Osteoblast (primary cell): ENCODE data around the gene MACROD2. TPM values are rescaled to one million over a fixed set of nuclear protein-coding genes. Genes with fewer than 3 reads are reported as not detected.

Experiments
- DNase-seq: peaks from one replicate; pipeline ENCODE4 v3.0.0; 2011; ENCODE audit warnings: low spot score, mixed read lengths; ENCODE audit not compliant: insufficient read length; ENCODE audit errors: missing footprints
- H2AFZ ChIP-seq: 2 replicates; pipeline ENCODE4 v1.6.0; 2011; ENCODE audit warnings: mild to moderate bottlenecking, low read length
- H3K27ac ChIP-seq: 2 replicates; pipeline ENCODE4 v1.5.1; 2011; ENCODE audit warnings: mild to moderate bottlenecking, low read depth, low read length, moderate library complexity
- H3K27me3 ChIP-seq: 2 replicates; pipeline ENCODE4 v1.6.0; 2012; ENCODE audit warnings: mild to moderate bottlenecking, control low read depth, inconsistent platforms, low read length, moderate library complexity; ENCODE audit not compliant: insufficient read depth
- H3K36me3 ChIP-seq: 2 replicates; pipeline ENCODE4 v1.5.1; 2011; ENCODE audit warnings: mild to moderate bottlenecking, low read length, control low read depth, moderate library complexity; ENCODE audit not compliant: insufficient read depth
- H3K4me1 ChIP-seq: 2 replicates; pipeline ENCODE4 v1.5.1; 2011; ENCODE audit warnings: mild to moderate bottlenecking, low read length, control low read depth, moderate library complexity; ENCODE audit not compliant: insufficient read depth
- H3K4me2 ChIP-seq: 2 replicates; pipeline ENCODE4 v1.6.0; 2011; ENCODE audit warnings: mild to moderate bottlenecking, low read length; ENCODE audit not compliant: insufficient read depth
- H3K4me3 ChIP-seq: fragments of 200-600 bp; sonication (generic); 3 replicates; pipeline ENCODE4 v1.5.1; 2012; ENCODE audit warnings: mild to moderate bottlenecking, low read length, inconsistent platforms; ENCODE audit not compliant: insufficient read depth
- H3K79me2 ChIP-seq: 2 replicates; pipeline ENCODE4 v1.6.0; 2012; ENCODE audit warnings: mild to moderate bottlenecking, low read length, control low read depth, inconsistent platforms; ENCODE audit not compliant: insufficient read depth
- H3K9me3 ChIP-seq: 2 replicates; pipeline ENCODE4 v1.5.1; 2011; ENCODE audit warnings: low read depth, low read length, control low read depth
- H4K20me1 ChIP-seq: 2 replicates; pipeline ENCODE4 v1.6.0; 2012; ENCODE audit warnings: mild to moderate bottlenecking, low read length, control low read depth; ENCODE audit not compliant: insufficient read depth
- CTCF ChIP-seq: IDR thresholded peaks from 2 replicates; pipeline ENCODE4 v1.5.1; 2011; ENCODE audit warnings: mild to moderate bottlenecking, low read depth, low read length, moderate library complexity; ENCODE audit errors: extremely low read depth
- total RNA-seq: library from RNA; depleted of rRNA; stranded (reverse); fragments of >200 nt; gene quantifications from 2 replicates; pipeline ENCODE4 v1.2.3, GENCODE V29; 2012

Gene MACROD2
- total RNA-seq, 1 donor = 4.0 TPM

- Histone ChIP-seq H3K4me2 (no peak overlapping the region), H2AFZ (no peak overlapping the region), H3K9me3 (no peaks in the 10 kb centered on the region), H3K27me3 (no peaks in the 10 kb centered on the region), H3K79me2 (no peaks in the 10 kb centered on the region), H3K4me3 (no peak overlapping the region), H3K4me1 (no peaks in the 10 kb centered on the region), H3K27ac (no peak overlapping the region), H4K20me1 (no peaks in the 10 kb centered on the region), H3K36me3 (no peaks in the 10 kb centered on the region)
- no peak for TF ChIP-seq CTCF
- DNase-seq = no peak
Observed at GRCh38 chr20:14536738-14537137, 541.4 kb downstream of the MACROD2 start.

GRCh38 chr20:14538433-14538832 is 543.1 kb downstream of the MACROD2 start:
- Histone ChIP-seq H4K20me1 (no peaks in the 10 kb centered on the region), H3K4me2 (no peak overlapping the region), H3K9me3 (no peaks in the 10 kb centered on the region), H3K4me3 (no peak overlapping the region), H2AFZ (no peak overlapping the region), H3K27ac (no peak overlapping the region), H3K27me3 (no peaks in the 10 kb centered on the region), H3K79me2 (no peaks in the 10 kb centered on the region), H3K36me3 (no peaks in the 10 kb centered on the region), H3K4me1 (no peaks in the 10 kb centered on the region)
- no peak for DNase-seq
- TF ChIP-seq CTCF = no peak

GRCh38 chr20:14543040-14543439 is 547.7 kb downstream of the MACROD2 start:
- H3K27ac ChIP-seq = no peak overlapping the region
- no peaks in the 10 kb centered on the region for H3K36me3 ChIP-seq
- no peak for TF ChIP-seq CTCF
- no peaks in the 10 kb centered on the region for H3K79me2 ChIP-seq
- H3K4me3 ChIP-seq = no peak overlapping the region
- no peaks in the 10 kb centered on the region for H3K9me3 ChIP-seq
- H3K4me1 ChIP-seq = no peaks in the 10 kb centered on the region
- H4K20me1 ChIP-seq = no peaks in the 10 kb centered on the region
- H3K27me3 ChIP-seq = no peaks in the 10 kb centered on the region
- no peak overlapping the region for H3K4me2 ChIP-seq
- no peak for DNase-seq
- no peak overlapping the region for H2AFZ ChIP-seq

GRCh38 chr20:14544688-14545087 is 549.4 kb downstream of the MACROD2 start:
- Histone ChIP-seq H3K4me3 (no peak overlapping the region), H4K20me1 (no peaks in the 10 kb centered on the region), H3K36me3 (no peaks in the 10 kb centered on the region), H3K9me3 (no peaks in the 10 kb centered on the region), H3K27ac (no peak overlapping the region), H2AFZ (no peak overlapping the region), H3K4me2 (no peak overlapping the region), H3K4me1 (no peaks in the 10 kb centered on the region), H3K79me2 (no peaks in the 10 kb centered on the region), H3K27me3 (no peaks in the 10 kb centered on the region)
- no peak for TF ChIP-seq CTCF
- DNase-seq = no peak
